Neural progenitor cell (in vitro differentiated cells): ENCODE measurements around the gene GFRA4. TPM values are rescaled to one million over a fixed set of nuclear protein-coding genes. Genes with fewer than 3 reads are reported as not detected.

Source experiments
- DNase-seq: peaks from one replicate; pipeline ENCODE4 v3.0.0-alpha.2; 2016; ENCODE audit warnings: low spot score
- H2AFZ ChIP-seq: fragments of 200-600 bp; sonication (generic); replicated peaks from 2 replicates; pipeline ENCODE4 v1.6.1; 2016; ENCODE audit warnings: antibody characterized with exemption
- H3F3A ChIP-seq: fragments of 200-600 bp; sonication (generic); 2 replicates; pipeline ENCODE4 v1.6.1; 2016; ENCODE audit warnings: antibody characterized with exemption, low read depth
- H3K27ac ChIP-seq: fragments of 200-600 bp; sonication (generic); 2 replicates; pipeline ENCODE4 v1.5.1; 2016; ENCODE audit warnings: mild to moderate bottlenecking
- H3K27me3 ChIP-seq: fragments of 200-600 bp; sonication (generic); 2 replicates; pipeline ENCODE4 v1.6.1; 2016; ENCODE audit warnings: mild to moderate bottlenecking, moderate library complexity
- H3K36me3 ChIP-seq: fragments of 200-600 bp; sonication (generic); 2 replicates; pipeline ENCODE4 v1.5.1; 2016
- H3K4me1 ChIP-seq: fragments of 200-600 bp; sonication (generic); 2 replicates; pipeline ENCODE4 v1.6.1; 2016; ENCODE audit warnings: mixed run types
- H3K4me2 ChIP-seq: fragments of 200-600 bp; sonication (generic); 2 replicates; pipeline ENCODE4 v1.6.1; 2016
- H3K4me3 ChIP-seq: fragments of 200-600 bp; sonication (generic); 2 replicates; pipeline ENCODE4 v1.5.1; 2016
- H3K79me2 ChIP-seq: fragments of 200-600 bp; sonication (generic); 2 replicates; pipeline ENCODE4 v1.6.1; 2016; ENCODE audit warnings: low read depth
- H3K9ac ChIP-seq: fragments of 200-600 bp; sonication (generic); 2 replicates; pipeline ENCODE4 v1.6.1; 2016
- H3K9me3 ChIP-seq: fragments of 200-600 bp; sonication (generic); 2 replicates; pipeline ENCODE4 v1.5.1; 2016; ENCODE audit warnings: low read depth
- H4K20me1 ChIP-seq: fragments of 200-600 bp; sonication (generic); 2 replicates; pipeline ENCODE4 v1.6.1; 2016; ENCODE audit warnings: low read depth
- H3K27ac Mint-ChIP-seq: 3 replicates; pipeline ENCODE4 v1.8.0; 2021; ENCODE audit warnings: mixed read lengths
- H3K27me3 Mint-ChIP-seq: 2 replicates; pipeline ENCODE4 v1.8.0; 2022; ENCODE audit warnings: low read depth, mild to moderate bottlenecking, inconsistent platforms, moderate library complexity, mixed read lengths; ENCODE audit not compliant: insufficient read depth
- H3K36me3 Mint-ChIP-seq: 3 replicates; pipeline ENCODE4 v1.8.0; 2021; ENCODE audit warnings: mixed read lengths
- H3K4me1 Mint-ChIP-seq: 3 replicates; pipeline ENCODE4 v1.8.0; 2021; ENCODE audit warnings: mixed read lengths
- H3K4me3 Mint-ChIP-seq: 3 replicates; pipeline ENCODE4 v1.8.0; 2021; ENCODE audit warnings: mild to moderate bottlenecking, moderate library complexity, mixed read lengths
- H3K9me3 Mint-ChIP-seq: 3 replicates; pipeline ENCODE4 v1.8.0; 2020; ENCODE audit warnings: mixed read lengths
- EZH2 ChIP-seq: fragments of 200-600 bp; sonication (generic); IDR thresholded peaks from 2 replicates; pipeline ENCODE4 v1.6.1; 2017; ENCODE audit warnings: antibody characterized with exemption, mild to moderate bottlenecking, moderate library complexity
- EZH2phosphoT487 ChIP-seq: fragments of 200-600 bp; sonication (generic); IDR thresholded peaks from 2 replicates; pipeline ENCODE4 v1.6.1; 2017; ENCODE audit warnings: antibody characterized with exemption
- total RNA-seq: library from RNA; depleted of rRNA; stranded (reverse); fragments of >200 nt; gene quantifications from 2 replicates; pipeline ENCODE4 v1.2.3, GENCODE V29; 2015; ENCODE audit warnings: low replicate concordance
- TF ChIP-seq, protein P1 (sequence below): fragments of 200-600 bp; sonication (generic); IDR thresholded peaks from 2 replicates; pipeline ENCODE4 v1.5.1; 2017; ENCODE audit warnings: antibody characterized with exemption, mild to moderate bottlenecking

The GFRA4 gene
- total RNA-seq, 1 donor from 2014 or later: not detected

DNA sequence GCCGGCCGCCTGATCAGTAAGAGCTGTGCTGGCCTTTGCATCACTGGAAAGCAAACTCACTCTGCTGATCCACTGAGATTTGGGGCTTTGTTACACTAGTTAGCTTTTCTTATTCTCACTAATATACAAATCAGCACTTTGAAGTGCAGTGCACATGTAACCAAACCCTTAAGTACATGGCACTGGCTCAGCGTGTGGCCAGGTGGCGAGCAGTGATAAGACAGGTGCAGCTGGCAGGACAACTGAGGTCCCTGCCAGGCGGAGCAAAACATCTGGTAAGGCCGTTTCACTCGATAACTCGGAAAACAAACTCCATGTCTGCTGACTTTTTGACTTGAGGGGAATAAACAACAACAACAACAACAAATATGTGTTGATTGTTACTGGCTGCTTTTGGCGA is 11.0 kb downstream of the GFRA4 start:
- no peak overlapping the region for H3K4me3 Mint-ChIP-seq

DNA sequence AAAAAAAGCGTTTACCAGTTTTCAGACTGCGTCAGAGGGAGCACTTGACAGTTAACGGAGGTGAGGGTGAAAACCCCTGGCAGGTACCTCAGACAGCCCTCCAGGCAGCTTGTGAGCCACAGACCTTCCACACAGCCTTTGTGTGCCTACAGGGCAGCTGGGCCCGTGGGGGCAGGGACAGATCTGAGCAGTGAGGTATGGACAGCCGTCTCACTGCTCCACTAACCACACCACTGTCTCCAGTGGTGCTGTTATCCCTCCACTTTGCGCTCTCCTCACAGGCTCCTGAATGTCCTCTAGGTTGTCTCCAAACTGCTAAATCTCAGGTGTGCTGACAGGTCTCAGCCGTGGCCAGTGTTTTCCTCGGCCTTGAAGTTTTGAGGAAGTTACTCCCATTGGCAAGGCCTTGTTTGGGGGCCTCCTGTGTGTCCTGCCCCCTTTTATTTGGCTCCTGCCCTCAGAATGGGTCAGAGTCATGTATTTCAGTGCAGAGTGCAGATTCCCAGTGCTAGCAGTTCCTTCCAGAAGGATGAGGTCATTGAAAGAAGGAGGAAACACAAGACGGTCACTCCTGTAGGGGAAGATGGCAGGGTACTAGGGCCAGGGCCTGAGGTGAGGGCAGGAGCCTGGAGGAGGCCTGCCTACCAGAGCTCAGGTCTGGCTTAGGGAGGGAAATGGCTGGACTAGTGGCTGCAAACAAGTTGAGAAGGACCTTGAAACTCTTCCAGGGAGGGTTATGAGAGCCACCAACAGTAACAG is 11.8 kb downstream of the GFRA4 start:
- Mint-ChIP-seq H3K27ac (no peak overlapping the region), H3K4me3 (no peak overlapping the region), H3K36me3 (peaks cover 6% of the 10 kb centered on the region), H3K27me3 (peaks cover 2% of the 10 kb centered on the region), H3K9me3 (peaks cover 4% of the 10 kb centered on the region), H3K4me1 (peaks cover 16% of the 10 kb centered on the region)
- no peak overlapping the region for H3K9ac ChIP-seq
- no peak for DNase-seq
- H3K36me3 ChIP-seq: no peaks in the 10 kb centered on the region
- no peaks in the 10 kb centered on the region for H3K27me3 ChIP-seq
- TF ChIP-seq, protein P1, sequence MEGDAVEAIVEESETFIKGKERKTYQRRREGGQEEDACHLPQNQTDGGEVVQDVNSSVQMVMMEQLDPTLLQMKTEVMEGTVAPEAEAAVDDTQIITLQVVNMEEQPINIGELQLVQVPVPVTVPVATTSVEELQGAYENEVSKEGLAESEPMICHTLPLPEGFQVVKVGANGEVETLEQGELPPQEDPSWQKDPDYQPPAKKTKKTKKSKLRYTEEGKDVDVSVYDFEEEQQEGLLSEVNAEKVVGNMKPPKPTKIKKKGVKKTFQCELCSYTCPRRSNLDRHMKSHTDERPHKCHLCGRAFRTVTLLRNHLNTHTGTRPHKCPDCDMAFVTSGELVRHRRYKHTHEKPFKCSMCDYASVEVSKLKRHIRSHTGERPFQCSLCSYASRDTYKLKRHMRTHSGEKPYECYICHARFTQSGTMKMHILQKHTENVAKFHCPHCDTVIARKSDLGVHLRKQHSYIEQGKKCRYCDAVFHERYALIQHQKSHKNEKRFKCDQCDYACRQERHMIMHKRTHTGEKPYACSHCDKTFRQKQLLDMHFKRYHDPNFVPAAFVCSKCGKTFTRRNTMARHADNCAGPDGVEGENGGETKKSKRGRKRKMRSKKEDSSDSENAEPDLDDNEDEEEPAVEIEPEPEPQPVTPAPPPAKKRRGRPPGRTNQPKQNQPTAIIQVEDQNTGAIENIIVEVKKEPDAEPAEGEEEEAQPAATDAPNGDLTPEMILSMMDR: no peak
- TF ChIP-seq EZH2: no peak
- TF ChIP-seq EZH2phosphoT487: no peak
- H3K79me2 ChIP-seq: no peaks in the 10 kb centered on the region
- H3K4me3 ChIP-seq: no peak overlapping the region
- H3K4me1 ChIP-seq: peaks cover 8% of the 10 kb centered on the region
- no peak overlapping the region for H2AFZ ChIP-seq
- no peak overlapping the region for H3K4me2 ChIP-seq
- no peaks in the 10 kb centered on the region for H3F3A ChIP-seq
- no peaks in the 10 kb centered on the region for H3K9me3 ChIP-seq
- no peaks in the 10 kb centered on the region for H4K20me1 ChIP-seq
- H3K27ac ChIP-seq: no peak overlapping the region

More for the DNA sequence above, 11.0 kb downstream of the GFRA4 start:
- Mint-ChIP-seq H3K27me3 (peaks cover 3% of the 10 kb centered on the region), H3K4me1 (peaks cover 16% of the 10 kb centered on the region), H3K36me3 (peaks cover 5% of the 10 kb centered on the region), H3K27ac (no peak overlapping the region), H3K9me3 (peaks cover 4% of the 10 kb centered on the region)
- DNase-seq: no peak
- Histone ChIP-seq H3K4me3 (no peak overlapping the region), H3K79me2 (no peaks in the 10 kb centered on the region), H2AFZ (no peak overlapping the region), H3K27me3 (no peaks in the 10 kb centered on the region), H3K27ac (no peak overlapping the region), H3K4me2 (no peak overlapping the region), H3K36me3 (no peaks in the 10 kb centered on the region), H4K20me1 (no peaks in the 10 kb centered on the region), H3F3A (no peaks in the 10 kb centered on the region), H3K9ac (no peak overlapping the region), H3K4me1 (peaks cover 8% of the 10 kb centered on the region), H3K9me3 (no peaks in the 10 kb centered on the region)
- no peak for TF ChIP-seq EZH2phosphoT487
- TF ChIP-seq EZH2: no peak
- TF ChIP-seq, protein P1: no peak

DNA sequence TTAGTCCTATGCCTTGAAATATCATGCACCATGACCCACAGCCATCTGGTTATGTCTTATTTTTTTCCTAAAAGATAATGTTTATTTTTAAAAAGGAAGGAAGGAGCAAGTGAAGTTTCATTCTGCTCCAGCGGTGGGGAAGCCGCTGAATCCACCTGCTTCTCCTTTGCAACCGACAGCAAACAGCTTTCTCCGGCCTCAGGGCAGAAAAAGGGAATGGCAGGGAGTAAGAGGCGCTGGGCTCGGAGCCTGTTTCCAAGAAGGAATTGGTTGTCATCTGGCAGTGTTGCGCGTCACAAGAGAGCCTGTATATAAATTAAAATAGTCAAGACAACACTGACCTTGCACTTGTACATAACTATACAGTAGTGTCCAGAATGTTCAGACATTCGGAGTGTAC is 14.2 kb downstream of the GFRA4 start:
- Mint-ChIP-seq H3K27ac (no peak overlapping the region), H3K27me3 (peaks cover 2% of the 10 kb centered on the region), H3K4me3 (no peak overlapping the region), H3K4me1 (peaks cover 16% of the 10 kb centered on the region), H3K36me3 (peaks cover 8% of the 10 kb centered on the region), H3K9me3 (peaks cover 3% of the 10 kb centered on the region)
- Histone ChIP-seq H3K4me2 (peak overlapping the region; percentile 52), H3F3A (no peaks in the 10 kb centered on the region), H3K9me3 (no peaks in the 10 kb centered on the region), H3K27ac (no peak overlapping the region), H3K9ac (no peak overlapping the region), H3K36me3 (no peaks in the 10 kb centered on the region), H3K27me3 (no peaks in the 10 kb centered on the region), H4K20me1 (no peaks in the 10 kb centered on the region), H2AFZ (no peak overlapping the region), H3K4me3 (no peak overlapping the region), H3K4me1 (peaks cover 8% of the 10 kb centered on the region), H3K79me2 (no peaks in the 10 kb centered on the region)
- no peak for DNase-seq
- TF ChIP-seq, protein P1: no peak
- TF ChIP-seq EZH2 (no peak), EZH2phosphoT487 (no peak)
